GM21825 (cell line): ENCODE measurements around the gene MXRA8.

Experiments used
- ATAC-seq: cut with Tn5 transposase; IDR thresholded peaks from one replicate; pipeline ENCODE4 v1.9.1; 2021; ENCODE audit warnings: mild to moderate bottlenecking, moderate library complexity; ENCODE audit not compliant: unreplicated experiment

MXRA8 gene

GRCh38 chr1:1337793-1338147, 20.6 kb downstream of the MXRA8 start:
- no peak for ATAC-seq

DNA sequence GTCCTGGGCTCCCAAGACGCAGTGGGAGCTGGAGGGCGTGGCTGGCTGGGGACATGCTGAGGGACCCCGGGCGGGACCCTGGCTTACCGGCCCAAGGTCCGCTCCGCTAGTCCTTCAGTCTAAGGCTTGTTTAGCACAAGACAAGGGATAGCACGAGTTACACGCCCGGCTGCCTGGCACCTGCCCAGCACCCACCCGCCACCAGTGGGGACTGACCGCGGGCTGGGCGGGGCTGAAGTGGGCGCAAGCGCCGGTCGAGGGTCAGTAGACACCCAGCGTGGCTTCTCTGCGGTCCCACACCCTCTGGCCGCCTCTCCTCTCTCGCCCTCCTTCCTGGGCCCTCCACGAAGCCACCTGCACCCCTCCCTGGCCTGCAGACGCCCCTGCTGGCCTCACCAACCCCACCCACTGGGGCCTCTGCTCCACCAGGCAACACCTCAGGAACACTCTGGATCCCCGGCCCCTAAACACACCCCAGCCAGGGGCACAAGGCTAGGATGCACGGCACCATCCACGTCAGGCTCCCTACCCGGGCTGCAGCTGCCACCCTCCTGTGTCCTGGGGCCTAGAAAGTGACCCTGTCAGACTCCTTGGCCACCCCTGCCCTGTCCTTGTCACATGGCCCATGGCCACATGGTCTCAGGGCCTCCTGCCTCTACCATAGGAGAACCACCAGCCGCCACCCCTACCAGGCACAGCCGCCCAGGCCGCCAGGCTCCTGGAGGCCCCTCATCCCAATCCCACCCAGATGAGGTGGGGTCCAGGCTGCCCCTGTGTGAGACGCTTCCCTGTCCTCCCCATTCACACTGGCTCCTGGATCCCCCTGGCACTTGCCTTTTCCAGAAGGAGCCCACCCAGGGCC, 21.2 kb downstream of the MXRA8 start:
- ATAC-seq: no peak

- ATAC-seq: no peak
Measured at GRCh38 chr1:1336446-1336845, 21.9 kb downstream of the MXRA8 start.

- no peak for ATAC-seq
Measured at GRCh38 chr1:1335792-1336248, 22.5 kb downstream of the MXRA8 start.

- ATAC-seq: no peak
Measured at GRCh38 chr1:1335283-1335682, 23.1 kb downstream of the MXRA8 start.

- no peak for ATAC-seq
Measured at GRCh38 chr1:1334835-1335234, 23.5 kb downstream of the MXRA8 start.

GRCh38 chr1:1333551-1334241, 24.7 kb downstream of the MXRA8 start:
- no peak for ATAC-seq

DNA sequence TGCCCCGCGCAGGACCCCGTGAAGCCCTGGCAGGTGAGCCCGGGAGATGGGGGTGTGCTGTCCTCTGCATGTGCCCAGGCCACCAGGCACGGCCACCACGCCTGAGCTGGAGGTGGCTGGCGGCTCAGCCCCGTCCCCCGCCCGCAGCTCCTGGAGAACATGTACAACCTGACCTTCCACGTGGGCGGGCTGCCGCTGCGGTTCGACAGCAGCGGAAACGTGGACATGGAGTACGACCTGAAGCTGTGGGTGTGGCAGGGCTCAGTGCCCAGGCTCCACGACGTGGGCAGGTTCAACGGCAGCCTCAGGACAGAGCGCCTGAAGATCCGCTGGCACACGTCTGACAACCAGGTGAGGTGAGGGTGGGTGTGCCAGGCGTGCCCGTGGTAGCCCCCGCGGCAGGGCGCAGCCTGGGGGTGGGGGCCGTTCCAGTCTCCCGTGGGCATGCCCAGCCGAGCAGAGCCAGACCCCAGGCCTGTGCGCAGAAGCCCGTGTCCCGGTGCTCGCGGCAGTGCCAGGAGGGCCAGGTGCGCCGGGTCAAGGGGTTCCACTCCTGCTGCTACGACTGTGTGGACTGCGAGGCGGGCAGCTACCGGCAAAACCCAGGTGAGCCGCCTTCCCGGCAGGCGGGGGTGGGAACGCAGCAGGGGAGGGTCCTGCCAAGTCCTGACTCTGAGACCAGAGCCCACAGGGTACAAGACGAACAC, 25.4 kb downstream of the MXRA8 start:
- no peak for ATAC-seq

GRCh38 chr1:1332031-1332755, 26.2 kb downstream of the MXRA8 start:
- no peak for ATAC-seq

- ATAC-seq: no peak
Measured at GRCh38 chr1:1331068-1331965, 27.0 kb downstream of the MXRA8 start, which contains the start of gene TAS1R3. Gene TAS1R3, plus strand, starts transcription at chr1:1331280. Its CDS starts 66 bp downstream, at chr1:1331346.

GRCh38 chr1:1330366-1331067, 27.8 kb downstream of the MXRA8 start:
- no peak for ATAC-seq

GRCh38 chr1:1329304-1330210, 28.8 kb downstream of the MXRA8 start:
- no peak for ATAC-seq

DNA sequence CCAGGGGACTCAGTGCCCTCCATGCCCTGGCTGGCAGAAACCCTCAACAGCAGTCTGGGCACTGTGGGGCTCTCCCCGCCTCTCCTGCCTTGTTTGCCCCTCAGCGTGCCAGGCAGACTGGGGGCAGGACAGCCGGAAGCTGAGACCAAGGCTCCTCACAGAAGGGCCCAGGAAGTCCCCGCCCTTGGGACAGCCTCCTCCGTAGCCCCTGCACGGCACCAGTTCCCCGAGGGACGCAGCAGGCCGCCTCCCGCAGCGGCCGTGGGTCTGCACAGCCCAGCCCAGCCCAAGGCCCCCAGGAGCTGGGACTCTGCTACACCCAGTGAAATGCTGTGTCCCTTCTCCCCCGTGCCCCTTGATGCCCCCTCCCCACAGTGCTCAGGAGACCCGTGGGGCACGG, 30.1 kb downstream of the MXRA8 start:
- no peak for ATAC-seq

- no peak for ATAC-seq
Measured at GRCh38 chr1:1327291-1327690, 31.1 kb downstream of the MXRA8 start.

- ATAC-seq: no peak
Measured at GRCh38 chr1:1326075-1326605, 32.2 kb downstream of the MXRA8 start.

- ATAC-seq: no peak
Measured at GRCh38 chr1:1325288-1326074, 32.9 kb downstream of the MXRA8 start.
